22Rv1 (cell line): ENCODE data around the gene TDG.

Experiments used
- H3K27ac ChIP-seq: fragments of 450-650 bp; 2 replicates; pipeline ENCODE4 v1.5.1; 2017
- CTCF ChIP-seq: fragments of 450-650 bp; IDR thresholded peaks from 2 replicates; pipeline ENCODE4 v1.5.1; 2017; ENCODE audit warnings: mild to moderate bottlenecking
- ZFX ChIP-seq: fragments of 450-650 bp; IDR thresholded peaks from 2 replicates; pipeline ENCODE4 v1.6.1; 2017; ENCODE audit warnings: antibody characterized with exemption, borderline replicate concordance

Gene TDG

GRCh38 chr12:103930787-103931735, 34.6 kb upstream of the TDG start:
- peak overlapping the region; percentile 89 for H3K27ac ChIP-seq
- TF ChIP-seq CTCF, result no peak
- no peak for TF ChIP-seq ZFX

- TF ChIP-seq ZFX, result no peak
- TF ChIP-seq CTCF, result no peak
- peak overlapping the region; percentile 89 for H3K27ac ChIP-seq
Observed at GRCh38 chr12:103933237-103933636, 32.4 kb upstream of the TDG start.

- no peak for TF ChIP-seq ZFX
- no peak for TF ChIP-seq CTCF
- no peak overlapping the region for H3K27ac ChIP-seq
Observed at GRCh38 chr12:103936679-103937078, 29.0 kb upstream of the TDG start.

- TF ChIP-seq ZFX (no peak), CTCF (no peak)
- H3K27ac ChIP-seq, result peak overlapping the region; percentile 11; the same call in 1 of the 2 replicates
Observed at GRCh38 chr12:103944964-103945363, 20.7 kb upstream of the TDG start.

- peak overlapping the region; percentile 1 for H3K27ac ChIP-seq
- TF ChIP-seq ZFX (no peak), CTCF (no peak)
Observed at GRCh38 chr12:103947871-103948555, 17.7 kb upstream of the TDG start.

- TF ChIP-seq CTCF (no peak), ZFX (no peak)
- peak overlapping the region; percentile 1; the same call in 1 of the 2 replicates for H3K27ac ChIP-seq
Observed at GRCh38 chr12:103948746-103949406, 16.8 kb upstream of the TDG start.
